Lower leg skin (tissue), 3 donors: ENCODE measurements around the gene SLC25A11.

Source experiments
- CTCF ChIP-seq, 3 donors: fragments of 450-650 bp; IDR thresholded peaks; one replicate each; pipeline ENCODE4 v1.5.1; 2016; ENCODE audit warnings: antibody characterized with exemption in 3 of 3, mild to moderate bottlenecking in 3 of 3, moderate library complexity in 2 of 3
- POLR2A ChIP-seq, 2 donors: fragments of 450-650 bp; IDR thresholded peaks; one replicate each; pipeline ENCODE4 v1.6.1; 2016 to 2017; ENCODE audit warnings: antibody characterized with exemption in 2 of 2, mild to moderate bottlenecking in 1 of 2, moderate library complexity in 1 of 2

GRCh38 chr17:4951486-4951885 is 11.6 kb upstream of the SLC25A11 start:
- no peak for TF ChIP-seq CTCF (IDR thresholded peaks at IDR 0.05)
- no peak for TF ChIP-seq POLR2A (IDR thresholded peaks at IDR 0.05)
